Lung (tissue), 12 donors: ENCODE results near the gene CLDND2. TPM values are rescaled to one million over a fixed set of nuclear protein-coding genes. Genes with fewer than 3 reads are reported as not detected.

Source experiments
- ATAC-seq: fragments of 200-7000 bp; cut with Tn5 transposase; one replicate; pipeline ENCODE4 v1.9.1; 2020; ENCODE audit warnings: moderate number of reproducible peaks; ENCODE audit not compliant: insufficient read depth, low FRiP score
- DNase-seq, 3 donors: peaks; one replicate each; pipeline ENCODE4 v3.0.0-alpha.2; 2013 to 2017
- H3K27ac ChIP-seq, 2 donors: one replicate each; pipeline ENCODE4 v1.5.1; 2013; ENCODE audit warnings: mild to moderate bottlenecking in 2 of 2, moderate library complexity in 2 of 2, control low read depth in 1 of 2, inconsistent platforms in 1 of 2, low read depth in 1 of 2, low read length in 1 of 2
- H3K27me3 ChIP-seq, 3 donors: one replicate each; pipeline ENCODE4 v1.5.1; 2013; ENCODE audit warnings: low read length in 2 of 3; ENCODE audit not compliant: control insufficient read depth in 3 of 3, insufficient read depth in 3 of 3
- H3K36me3 ChIP-seq, 4 donors: one replicate each; pipeline ENCODE4 v1.5.1; 2013; ENCODE audit warnings: low read length in 4 of 4, mild to moderate bottlenecking in 1 of 4, moderate library complexity in 1 of 4; ENCODE audit not compliant: control insufficient read depth in 4 of 4, insufficient read depth in 4 of 4
- H3K4me1 ChIP-seq, 5 donors: one replicate each; pipeline ENCODE4 v1.5.1; 2013; ENCODE audit warnings: low read length in 5 of 5, mild to moderate bottlenecking in 2 of 5, moderate library complexity in 1 of 5; ENCODE audit not compliant: control insufficient read depth in 5 of 5, insufficient read depth in 5 of 5
- H3K4me3 ChIP-seq: one replicate; pipeline ENCODE4 v1.5.1; 2013; ENCODE audit warnings: mild to moderate bottlenecking, control low read depth, moderate library complexity
- H3K9ac ChIP-seq, 2 donors: one replicate each; pipeline ENCODE4 v1.5.1; 2013; ENCODE audit warnings: low read length in 2 of 2, control low read depth in 1 of 2; ENCODE audit not compliant: insufficient read depth in 1 of 2
- H3K9me3 ChIP-seq, 4 donors: one replicate each; pipeline ENCODE4 v1.5.1; 2013; ENCODE audit warnings: low read length in 3 of 4, mild to moderate bottlenecking in 1 of 4, moderate library complexity in 1 of 4; ENCODE audit not compliant: control insufficient read depth in 4 of 4, insufficient read depth in 3 of 4
- WGBS, 2 donors: extraction: QIAGEN DNeasy Blood & Tissue Kit; methylation state at CpG; one replicate each; pipeline ENCODE4 v1.1.7; 2013; 5-methylcytosine and 5-hydroxymethylcytosine counted together
- polyA plus RNA-seq, 2 donors: library from polyadenylated mRNA; stranded (reverse); fragments of 200-250 nt; gene quantifications; one replicate each; pipeline ENCODE4 v1.2.1, GENCODE V29; 2013
- total RNA-seq, 2 donors: library from RNA; depleted of rRNA in 1 of 2; stranded (reverse); fragments of >200 nt in 1 of 2; gene quantifications; one replicate each; pipeline ENCODE4 v1.2.1, GENCODE V29; 2014 to 2021
- TF ChIP-seq, protein P1 (sequence below): IDR thresholded peaks from 2 replicates; pipeline ENCODE4 v1.5.1; 2012; ENCODE audit warnings: mild to moderate bottlenecking; ENCODE audit errors: control extremely low read depth, extremely low read depth
- donor health status: control.
- donor health status: control.
- donor health status: Bipolar disorder and iron deficiency.
- donor health status: healthy.
- donor health status: DM: yes; HTN: yes; CAD: no.

CLDND2 gene
- total and polyA plus RNA-seq, 4 donors: 0.45 to 0.92 (median 0.66) TPM; not detected in 1

DNA sequence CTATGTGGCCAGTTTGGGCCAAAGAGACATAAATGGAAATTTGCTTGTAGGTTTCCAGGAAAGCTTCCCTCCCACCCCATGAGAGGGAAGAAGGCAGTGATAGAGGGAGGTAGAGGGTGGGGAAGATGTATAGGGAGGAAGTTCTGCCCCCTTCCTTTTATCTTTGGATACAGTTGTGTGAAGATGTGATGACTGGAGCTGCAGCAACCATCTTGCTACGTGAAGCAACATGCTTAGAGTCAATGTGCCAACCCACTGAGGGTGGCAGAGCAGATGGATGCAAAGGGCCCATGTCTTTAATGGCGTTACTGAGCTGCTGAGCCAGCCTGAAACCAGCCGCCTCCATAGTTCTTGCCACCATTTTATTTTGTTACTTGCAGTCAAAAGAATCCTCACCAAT lies 37.6 kb downstream of the CLDND2 start:
- Histone ChIP-seq H3K27ac (no peak overlapping the region), H3K9me3 (peaks cover 0 to 2% (median 0%) of the 10 kb centered on the region in 4 donors), H3K36me3 (no peaks in the 10 kb centered on the region), H3K4me3 (no peak overlapping the region), H3K9ac (no peak overlapping the region), H3K4me1 (peaks cover 0 to 5% (median 0%) of the 10 kb centered on the region in 5 donors), H3K27me3 (peaks cover 0 to 16% (median 8%) of the 10 kb centered on the region in 3 donors)
- TF ChIP-seq, protein P1, sequence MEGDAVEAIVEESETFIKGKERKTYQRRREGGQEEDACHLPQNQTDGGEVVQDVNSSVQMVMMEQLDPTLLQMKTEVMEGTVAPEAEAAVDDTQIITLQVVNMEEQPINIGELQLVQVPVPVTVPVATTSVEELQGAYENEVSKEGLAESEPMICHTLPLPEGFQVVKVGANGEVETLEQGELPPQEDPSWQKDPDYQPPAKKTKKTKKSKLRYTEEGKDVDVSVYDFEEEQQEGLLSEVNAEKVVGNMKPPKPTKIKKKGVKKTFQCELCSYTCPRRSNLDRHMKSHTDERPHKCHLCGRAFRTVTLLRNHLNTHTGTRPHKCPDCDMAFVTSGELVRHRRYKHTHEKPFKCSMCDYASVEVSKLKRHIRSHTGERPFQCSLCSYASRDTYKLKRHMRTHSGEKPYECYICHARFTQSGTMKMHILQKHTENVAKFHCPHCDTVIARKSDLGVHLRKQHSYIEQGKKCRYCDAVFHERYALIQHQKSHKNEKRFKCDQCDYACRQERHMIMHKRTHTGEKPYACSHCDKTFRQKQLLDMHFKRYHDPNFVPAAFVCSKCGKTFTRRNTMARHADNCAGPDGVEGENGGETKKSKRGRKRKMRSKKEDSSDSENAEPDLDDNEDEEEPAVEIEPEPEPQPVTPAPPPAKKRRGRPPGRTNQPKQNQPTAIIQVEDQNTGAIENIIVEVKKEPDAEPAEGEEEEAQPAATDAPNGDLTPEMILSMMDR: no peak
- ATAC-seq (no peak), DNase-seq (no peak)
- WGBS, 2 donors: 67 to 74% methylated on average over 3 of the region's 3 CpGs

DNA sequence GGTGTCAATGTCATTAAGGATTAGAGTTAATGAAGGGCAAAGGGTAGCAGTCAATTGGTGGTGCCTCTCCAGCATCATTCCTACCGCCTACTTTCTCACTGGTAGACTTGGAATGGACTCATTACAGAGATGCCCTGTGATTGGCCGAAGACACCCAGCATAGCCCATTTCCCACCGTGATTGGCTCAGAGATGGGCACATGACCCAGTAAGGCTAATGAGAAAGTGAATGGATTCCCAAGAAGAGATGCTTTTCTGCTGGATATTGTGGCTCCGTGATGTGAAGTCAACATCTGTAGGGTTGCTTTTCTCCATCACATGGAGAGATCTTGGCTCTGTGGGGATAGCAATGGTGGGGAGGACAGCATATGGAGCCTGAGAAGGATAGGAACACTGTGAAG lies 38.4 kb downstream of the CLDND2 start:
- peaks cover 0 to 23% (median 8%) of the 10 kb centered on the region in 3 donors for H3K27me3 ChIP-seq
- WGBS, 2 donors: 96 to 97% methylated on average over 4 of the region's 4 CpGs

DNA sequence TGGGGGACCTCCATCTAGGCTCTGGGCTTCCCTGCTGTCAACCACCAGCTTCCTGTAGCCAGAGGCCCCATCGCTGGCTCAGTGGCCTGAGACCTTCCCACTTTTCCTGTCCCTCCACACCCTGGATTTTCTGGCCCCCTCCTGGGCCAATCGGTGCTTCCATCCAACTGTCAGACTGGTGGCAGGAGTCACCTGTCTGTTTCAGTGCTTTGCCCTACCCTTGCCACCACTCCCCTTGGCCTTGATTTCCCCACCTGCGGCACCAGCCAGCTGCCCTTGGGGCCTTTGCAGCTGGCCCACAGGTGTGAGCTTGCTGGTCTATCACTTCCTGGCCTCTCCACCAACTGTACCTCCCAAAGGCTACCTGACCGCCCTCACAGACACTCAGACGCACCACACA lies 39.4 kb downstream of the CLDND2 start:
- ATAC-seq: no peak
- no peaks in the 10 kb centered on the region for H3K36me3 ChIP-seq
- peaks cover 0 to 5% (median 0%) of the 10 kb centered on the region in 5 donors for H3K4me1 ChIP-seq
- H3K4me3 ChIP-seq: no peak overlapping the region
- WGBS, 2 donors: 75 to 88% methylated on average over 5 of the region's 5 CpGs
- no peak overlapping the region for H3K27ac ChIP-seq
- TF ChIP-seq, protein P1: no peak
- H3K27me3 ChIP-seq: peaks cover 0 to 24% (median 8%) of the 10 kb centered on the region in 3 donors
- no peak overlapping the region for H3K9ac ChIP-seq
- no peak for DNase-seq
- peaks cover 0 to 2% (median 0%) of the 10 kb centered on the region in 4 donors for H3K9me3 ChIP-seq

More for the DNA sequence above, 38.4 kb downstream of the CLDND2 start:
- Histone ChIP-seq H3K9ac (no peak overlapping the region), H3K9me3 (peaks cover 0 to 2% (median 0%) of the 10 kb centered on the region in 4 donors), H3K36me3 (no peaks in the 10 kb centered on the region), H3K27ac (no peak overlapping the region), H3K4me3 (no peak overlapping the region), H3K4me1 (peaks cover 0 to 5% (median 0%) of the 10 kb centered on the region in 5 donors)
- ATAC-seq (no peak), DNase-seq (no peak)
- TF ChIP-seq, protein P1: no peak
